Gastroesophageal sphincter (tissue), 4 donors: ENCODE results near the gene KCNQ1OT1. TPM values are rescaled to one million over a fixed set of nuclear protein-coding genes. Genes with fewer than 3 reads are reported as not detected.

Source experiments
- ATAC-seq: fragments of 150-250 bp; one replicate; pipeline ENCODE4 v1.9.1; 2016; ENCODE audit warnings: mild to moderate bottlenecking, moderate library complexity
- H3K27ac ChIP-seq, 4 donors: fragments of 200-600 bp; sonication (generic) in 3 of 4; 1 replicate in 3 of 4; 2 replicates in 1 of 4; pipeline ENCODE4 v1.5.1; 2016 to 2019
- H3K27me3 ChIP-seq: fragments of 200-600 bp; sonication (generic); one replicate; pipeline ENCODE4 v1.5.1; 2019
- H3K36me3 ChIP-seq, 2 donors: fragments of 200-600 bp; sonication (generic); one replicate each; pipeline ENCODE4 v1.5.1; 2019; ENCODE audit warnings: control low read depth in 1 of 2
- H3K4me1 ChIP-seq, 3 donors: fragments of 200-600 bp; sonication (generic); 1 replicate in 2 of 3; 2 replicates in 1 of 3; pipeline ENCODE4 v1.5.1; 2016 to 2019; ENCODE audit warnings: control low read depth in 2 of 3
- H3K4me3 ChIP-seq, 2 donors: fragments of 200-600 bp; sonication (generic); one replicate each; pipeline ENCODE4 v1.5.1; 2019; ENCODE audit warnings: mild to moderate bottlenecking in 1 of 2, moderate library complexity in 1 of 2
- H3K9me3 ChIP-seq, 3 donors: fragments of 200-600 bp; sonication (generic); one replicate each; pipeline ENCODE4 v1.5.1; 2017 to 2019; ENCODE audit warnings: control low read depth in 2 of 3
- CTCF ChIP-seq, 4 experiments: fragments of 200-600 bp in 2 of 4; fragments of 450-650 bp in 2 of 4; sonication (generic) in 1 of 4; IDR thresholded peaks; one replicate each; pipeline ENCODE4 v1.5.1; 2017 to 2019; ENCODE audit warnings: antibody characterized with exemption in 4 of 4, mild to moderate bottlenecking in 2 of 4, moderate library complexity in 2 of 4
- EP300 ChIP-seq: sonication (generic); formaldehyde crosslinking; IDR thresholded peaks from one replicate; pipeline ENCODE4 v1.6.1; 2017; ENCODE audit warnings: antibody characterized with exemption, mild to moderate bottlenecking
- POLR2A ChIP-seq, 2 donors: fragments of 450-650 bp; IDR thresholded peaks; one replicate each; pipeline ENCODE4 v1.6.1; 2017; ENCODE audit warnings: antibody characterized with exemption in 2 of 2, mild to moderate bottlenecking in 2 of 2, moderate library complexity in 1 of 2
- POLR2AphosphoS5 ChIP-seq: sonication (generic); formaldehyde crosslinking; IDR thresholded peaks from one replicate; pipeline ENCODE4 v1.6.1; 2017; ENCODE audit warnings: antibody characterized with exemption
- WGBS, 2 donors: methylation state at CpG; one replicate each; pipeline ENCODE4 v1.1.5; 2018; ENCODE audit warnings: low coverage in 1 of 2; 5-methylcytosine and 5-hydroxymethylcytosine counted together
- total RNA-seq, 4 donors: library from RNA; depleted of rRNA; stranded (reverse); fragments of >200 nt; gene quantifications; one replicate each; pipeline ENCODE4 v1.1.0, GENCODE V29; 2016

The KCNQ1OT1 gene
- total RNA-seq, 4 donors from 2014 or later = 0.52 to 3.3 (median 1.4) TPM

GRCh38 chr11:2599561-2600189 is 100.1 kb downstream of the KCNQ1OT1 start:
- WGBS, 2 donors = 74 to 83% methylated on average over 7 of the region's 8 CpGs
- Histone ChIP-seq H3K4me1 (no peaks in the 10 kb centered on the region), H3K4me3 (no peak overlapping the region), H3K27ac (no peak overlapping the region), H3K27me3 (no peaks in the 10 kb centered on the region), H3K9me3 (peaks cover 0 to 21% (median 0%) of the 10 kb centered on the region in 3 donors), H3K36me3 (no peaks in the 10 kb centered on the region)
- no peak for ATAC-seq
- no peak for TF ChIP-seq CTCF (IDR thresholded peaks at IDR 0.05)
- TF ChIP-seq POLR2AphosphoS5 = no peak
- TF ChIP-seq EP300 = no peak
- TF ChIP-seq POLR2A (IDR thresholded peaks at IDR 0.05) = no peak

DNA sequence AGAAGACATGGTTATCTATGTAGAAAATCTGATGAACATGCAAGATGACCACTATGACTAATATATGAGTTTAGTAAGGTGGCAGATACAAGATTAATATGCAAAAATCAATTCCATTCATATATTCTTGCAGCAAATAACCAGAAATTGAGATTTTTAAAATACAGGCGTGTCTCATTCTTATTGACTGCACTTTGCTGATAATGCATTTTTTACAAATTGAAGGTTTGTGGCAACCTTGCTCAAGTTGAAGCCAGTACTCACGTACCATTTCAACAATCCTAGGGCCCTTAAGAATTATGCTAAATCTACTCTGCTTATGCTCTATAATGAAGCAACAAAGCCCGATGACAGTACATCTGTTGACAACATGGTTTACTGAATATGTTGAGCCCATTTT is 104.6 kb downstream of the KCNQ1OT1 start:
- H3K9me3 ChIP-seq = peaks cover 0 to 21% (median 0%) of the 10 kb centered on the region in 3 donors
- H3K4me3 ChIP-seq = no peak overlapping the region
- no peak for ATAC-seq
- H3K27ac ChIP-seq = no peak overlapping the region
- H3K36me3 ChIP-seq = no peaks in the 10 kb centered on the region
- H3K4me1 ChIP-seq = no peaks in the 10 kb centered on the region
- no peak for TF ChIP-seq POLR2AphosphoS5
- no peak for TF ChIP-seq CTCF (IDR thresholded peaks at IDR 0.05)
- TF ChIP-seq POLR2A (IDR thresholded peaks at IDR 0.05) = no peak
- TF ChIP-seq EP300 = no peak
- no peaks in the 10 kb centered on the region for H3K27me3 ChIP-seq
- 94 to 97% methylated on average over 3 of the region's 3 CpGs for WGBS, 2 donors

DNA sequence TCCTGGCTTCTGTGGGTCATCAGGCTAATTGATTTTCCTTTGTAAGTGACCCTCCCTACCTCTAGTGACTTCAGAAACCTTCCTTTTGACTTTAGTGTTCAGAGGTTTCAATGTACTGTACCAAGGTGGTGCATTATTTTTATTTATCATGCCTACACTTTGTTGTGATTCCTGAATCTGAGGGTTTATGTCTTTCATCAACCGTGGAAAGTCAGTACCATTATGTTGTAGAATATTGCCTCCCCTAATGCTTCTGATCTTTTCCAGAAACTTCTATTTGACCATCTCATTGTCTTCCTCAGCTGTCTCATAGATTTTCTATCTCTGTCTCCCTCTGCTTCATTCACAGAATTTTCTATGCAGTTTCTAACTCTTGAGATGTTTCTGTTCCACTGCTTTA is 105.5 kb downstream of the KCNQ1OT1 start:
- no peak overlapping the region for H3K4me3 ChIP-seq
- WGBS, 2 donors = 95 to 100% methylated on average over 1 of the region's 1 CpG
- no peaks in the 10 kb centered on the region for H3K4me1 ChIP-seq
- TF ChIP-seq EP300 = no peak
- TF ChIP-seq POLR2A (IDR thresholded peaks at IDR 0.05) = no peak
- TF ChIP-seq POLR2AphosphoS5 = no peak
- TF ChIP-seq CTCF (IDR thresholded peaks at IDR 0.05) = no peak
- no peak for ATAC-seq
- no peak overlapping the region for H3K27ac ChIP-seq
- H3K36me3 ChIP-seq = no peaks in the 10 kb centered on the region
- H3K27me3 ChIP-seq = no peaks in the 10 kb centered on the region
- peaks cover 0 to 21% (median 0%) of the 10 kb centered on the region in 3 donors for H3K9me3 ChIP-seq

- Histone ChIP-seq H3K4me3 (no peak overlapping the region), H3K9me3 (peaks cover 0 to 16% (median 0%) of the 10 kb centered on the region in 3 donors), H3K36me3 (no peaks in the 10 kb centered on the region), H3K27me3 (no peaks in the 10 kb centered on the region), H3K27ac (no peak overlapping the region), H3K4me1 (no peaks in the 10 kb centered on the region)
- TF ChIP-seq EP300 = no peak
- TF ChIP-seq POLR2A (IDR thresholded peaks at IDR 0.05) = no peak
- no peak for TF ChIP-seq POLR2AphosphoS5
- no peak for TF ChIP-seq CTCF (IDR thresholded peaks at IDR 0.05)
- 88 to 97% methylated on average over 4 to 5 of the region's 15 CpGs for WGBS, 2 donors
- ATAC-seq = no peak
These were observed 106.3 kb downstream of the KCNQ1OT1 start for GRCh38 chr11:2593393-2593950.
